GM18870 (cell line): ENCODE results near the gene TNRC6A.

ENCODE experiments used
- ATAC-seq: cut with Tn5 transposase; IDR thresholded peaks from one replicate; pipeline ENCODE4 v1.9.1; 2021; ENCODE audit warnings: moderate library complexity; ENCODE audit not compliant: unreplicated experiment

TNRC6A gene

DNA sequence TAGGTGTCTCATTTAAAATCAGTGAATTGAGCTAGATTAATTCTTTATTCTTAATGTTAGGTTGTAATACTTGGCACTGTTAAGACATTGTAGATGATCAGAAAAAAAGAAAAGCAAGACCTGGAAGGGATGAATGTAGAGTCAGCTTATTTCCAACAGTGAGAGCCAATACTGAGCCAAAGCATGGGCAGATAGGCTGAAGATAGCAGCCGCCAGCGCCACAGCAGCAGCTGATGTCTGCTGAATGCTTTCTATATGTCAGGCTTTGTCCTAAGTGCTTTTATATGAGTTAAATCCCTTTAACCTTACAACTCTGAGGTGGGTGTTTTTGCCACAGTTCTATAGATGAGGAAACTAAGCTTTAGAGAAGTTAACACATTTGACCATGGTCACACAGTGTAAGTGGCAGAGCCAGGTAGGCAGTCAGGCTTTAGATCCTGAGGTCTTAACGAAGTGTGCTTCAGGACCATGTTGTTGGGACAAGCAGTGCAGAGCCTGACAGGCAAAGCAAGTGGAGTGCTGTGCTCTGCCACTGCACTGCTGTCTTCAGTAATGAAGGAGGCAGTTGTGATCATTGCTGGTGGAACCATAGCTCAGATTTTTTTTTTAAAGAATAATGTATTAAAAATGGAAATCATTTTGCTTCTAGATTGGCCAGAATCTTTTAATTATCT is 25.9 kb downstream of the TNRC6A start:
- ATAC-seq, result no peak

DNA sequence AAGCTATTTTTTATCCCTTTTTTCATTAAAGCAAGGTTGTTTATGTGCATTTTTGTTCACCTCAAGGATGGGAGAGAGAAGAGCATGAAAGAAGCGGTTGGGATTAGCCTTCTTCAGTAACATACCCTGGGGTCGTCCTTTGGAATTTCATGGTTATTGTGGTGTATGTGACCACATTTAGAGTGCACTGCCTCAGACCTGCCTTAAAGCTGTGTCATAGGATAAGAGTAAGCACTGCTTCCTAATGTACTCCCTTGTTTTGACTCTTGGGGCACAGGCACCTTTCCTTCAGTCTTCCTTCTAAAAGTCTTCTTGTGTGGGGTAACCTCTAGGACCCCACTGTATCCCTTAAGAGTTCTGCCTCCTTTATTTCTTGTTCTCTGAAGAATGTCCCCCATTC is 28.9 kb downstream of the TNRC6A start:
- no peak for ATAC-seq

DNA sequence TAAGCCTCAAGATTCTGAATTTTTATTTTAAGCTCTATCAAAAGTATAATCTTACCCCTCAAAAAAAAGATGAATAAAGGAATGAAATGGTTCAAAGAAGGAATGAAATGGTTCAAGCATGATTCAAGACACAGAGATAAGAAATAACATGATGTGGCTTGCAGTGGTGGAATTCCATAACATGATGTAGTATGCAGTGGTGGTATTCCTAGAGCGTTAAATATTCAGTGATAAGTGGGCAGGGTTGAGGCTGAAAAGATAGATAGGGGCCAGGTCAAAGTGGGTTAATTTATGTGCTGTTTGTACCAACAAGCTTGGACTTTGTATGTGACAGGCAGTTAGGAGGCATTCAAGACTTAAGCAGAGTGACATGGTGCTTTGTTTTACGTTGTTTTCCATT is 29.6 kb downstream of the TNRC6A start:
- ATAC-seq, result no peak

DNA sequence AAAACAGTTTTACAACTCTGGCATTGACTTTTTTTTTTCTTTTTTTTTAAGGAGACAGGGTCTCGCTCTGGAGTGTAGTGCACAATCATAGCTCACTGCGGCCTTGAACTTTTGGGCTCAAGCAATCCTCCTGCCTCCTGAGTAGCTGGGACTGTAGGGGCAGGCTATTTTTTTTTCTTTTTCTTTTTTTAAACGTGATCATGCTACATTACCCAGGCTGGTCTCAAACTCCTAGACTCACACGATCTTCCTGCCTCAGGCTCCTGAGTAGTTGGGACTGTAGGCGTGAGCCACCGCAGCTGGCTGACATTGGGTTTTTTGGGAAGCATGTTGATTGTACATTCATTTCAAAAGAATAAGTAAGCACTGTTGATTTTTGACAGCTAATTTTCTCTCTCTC is 32.1 kb downstream of the TNRC6A start:
- no peak for ATAC-seq

GRCh38 chr16:24764916-24765315 is 35.5 kb downstream of the TNRC6A start:
- no peak for ATAC-seq

DNA sequence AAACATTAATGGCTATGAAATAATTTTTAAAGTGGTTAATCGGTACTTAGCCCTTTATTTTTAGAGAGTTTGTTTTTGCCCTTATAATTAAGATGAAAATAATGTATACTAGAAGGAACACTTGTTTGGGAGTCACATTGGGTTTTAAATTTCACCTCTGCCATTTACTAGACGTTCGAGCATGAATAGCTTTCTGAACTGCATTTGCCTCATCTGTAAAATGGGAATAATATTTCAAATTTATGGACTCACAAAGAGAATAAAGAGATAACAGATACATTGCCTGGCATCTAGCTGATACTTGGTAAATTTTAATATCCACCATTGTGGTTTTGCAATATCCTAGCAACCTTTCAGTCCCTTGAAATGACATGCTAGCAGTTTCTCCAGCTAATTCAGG is 36.6 kb downstream of the TNRC6A start:
- ATAC-seq, result no peak

DNA sequence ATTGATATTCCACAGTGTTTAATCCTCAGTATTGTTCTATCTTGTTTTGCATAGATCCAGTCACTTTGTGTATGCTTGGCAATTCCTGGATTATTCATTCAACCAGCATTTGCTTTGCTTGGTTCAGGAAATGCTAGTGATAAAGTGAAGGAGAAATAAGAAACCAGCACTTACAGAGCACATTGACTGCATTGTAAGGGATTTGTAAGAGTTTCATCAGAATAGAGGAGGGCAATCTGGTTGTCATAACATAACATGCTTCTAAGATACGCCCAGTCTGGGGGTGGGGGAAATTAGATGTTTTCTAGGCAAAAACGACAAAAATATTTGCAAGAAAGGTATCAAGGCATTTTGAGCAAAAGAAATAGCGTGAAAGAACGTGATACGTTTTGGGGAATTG is 40.4 kb downstream of the TNRC6A start:
- ATAC-seq, result no peak

DNA sequence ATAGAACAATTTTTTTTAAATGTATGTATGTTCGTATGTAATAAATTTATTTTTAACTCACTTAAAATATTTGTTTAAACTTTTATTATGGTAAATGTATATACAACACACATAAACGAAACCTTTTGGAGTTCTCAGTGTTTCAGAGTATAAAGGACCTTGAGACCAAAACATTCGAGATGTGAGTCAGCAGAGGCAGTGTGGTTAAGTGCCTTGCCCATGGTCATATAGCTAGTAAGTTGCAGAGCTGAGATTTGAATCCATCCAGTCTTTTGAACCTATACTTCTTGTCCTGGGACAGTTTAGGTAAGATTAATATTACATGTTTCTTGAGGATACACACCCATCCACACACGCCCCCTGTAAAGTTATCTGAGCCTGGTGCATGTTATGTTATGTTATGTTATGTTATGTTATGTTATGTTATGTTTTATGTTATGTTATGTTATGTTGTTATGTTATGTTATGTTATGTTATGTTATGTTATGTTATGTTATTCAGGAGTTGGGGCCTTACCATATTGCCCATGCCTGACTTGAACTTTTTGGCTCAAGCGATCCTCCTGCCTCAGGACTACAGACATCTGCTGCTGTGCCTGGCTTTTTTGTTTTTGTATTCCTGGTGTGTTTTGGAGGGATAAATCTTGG is 41.8 kb downstream of the TNRC6A start:
- no peak for ATAC-seq

- ATAC-seq, result no peak
Measured at GRCh38 chr16:24771779-24772157, 42.3 kb downstream of the TNRC6A start.

DNA sequence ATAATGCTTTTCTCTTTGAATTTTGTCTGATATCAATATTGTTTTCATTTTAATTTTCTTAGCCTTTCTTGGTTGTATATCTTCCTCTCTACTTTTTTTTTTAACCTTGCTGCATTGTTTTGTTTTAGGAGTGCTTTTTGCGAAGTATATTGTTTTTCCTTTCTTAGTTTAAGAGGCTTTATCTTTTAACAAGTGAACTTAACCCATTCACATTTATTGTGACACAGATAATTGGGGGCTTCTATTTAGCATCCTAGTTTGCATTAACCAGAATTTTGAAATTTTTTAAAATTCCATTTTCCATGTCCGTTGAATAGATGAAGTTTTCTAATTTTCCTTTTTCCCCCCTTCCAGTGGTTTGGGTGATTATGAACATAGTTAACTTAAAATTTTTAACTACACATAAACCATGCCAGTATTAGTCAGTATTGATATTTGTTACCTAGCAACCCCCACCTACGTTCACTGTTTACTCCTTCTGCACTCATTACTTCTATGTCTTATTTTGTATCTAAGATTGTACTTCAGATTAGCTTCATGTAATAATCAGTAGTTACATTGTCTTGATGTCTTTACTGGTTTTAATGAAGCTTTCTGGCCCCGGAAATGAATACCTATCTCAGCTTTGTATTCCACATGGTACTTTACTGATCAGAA is 44.4 kb downstream of the TNRC6A start:
- no peak for ATAC-seq

DNA sequence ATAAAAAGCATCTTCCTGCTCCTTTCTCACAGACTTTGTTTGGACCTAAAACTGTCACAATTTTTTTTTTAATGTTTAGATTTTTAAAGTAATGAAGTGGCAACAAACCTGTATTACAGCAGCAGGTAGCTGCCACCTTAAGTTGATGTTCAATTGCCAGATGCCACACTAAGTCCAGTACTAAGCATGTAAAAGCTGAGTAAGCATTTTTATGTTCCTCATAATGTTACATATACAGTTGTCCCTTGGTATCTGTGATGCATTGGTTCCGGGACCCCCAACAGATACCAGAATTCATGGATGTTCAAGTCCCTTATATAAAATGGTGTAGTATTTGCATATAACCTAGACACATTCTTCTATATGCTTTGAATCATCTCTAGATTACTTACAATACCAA is 45.1 kb downstream of the TNRC6A start:
- ATAC-seq, result no peak

GRCh38 chr16:24775455-24775854 is 46.0 kb downstream of the TNRC6A start:
- ATAC-seq, result no peak

DNA sequence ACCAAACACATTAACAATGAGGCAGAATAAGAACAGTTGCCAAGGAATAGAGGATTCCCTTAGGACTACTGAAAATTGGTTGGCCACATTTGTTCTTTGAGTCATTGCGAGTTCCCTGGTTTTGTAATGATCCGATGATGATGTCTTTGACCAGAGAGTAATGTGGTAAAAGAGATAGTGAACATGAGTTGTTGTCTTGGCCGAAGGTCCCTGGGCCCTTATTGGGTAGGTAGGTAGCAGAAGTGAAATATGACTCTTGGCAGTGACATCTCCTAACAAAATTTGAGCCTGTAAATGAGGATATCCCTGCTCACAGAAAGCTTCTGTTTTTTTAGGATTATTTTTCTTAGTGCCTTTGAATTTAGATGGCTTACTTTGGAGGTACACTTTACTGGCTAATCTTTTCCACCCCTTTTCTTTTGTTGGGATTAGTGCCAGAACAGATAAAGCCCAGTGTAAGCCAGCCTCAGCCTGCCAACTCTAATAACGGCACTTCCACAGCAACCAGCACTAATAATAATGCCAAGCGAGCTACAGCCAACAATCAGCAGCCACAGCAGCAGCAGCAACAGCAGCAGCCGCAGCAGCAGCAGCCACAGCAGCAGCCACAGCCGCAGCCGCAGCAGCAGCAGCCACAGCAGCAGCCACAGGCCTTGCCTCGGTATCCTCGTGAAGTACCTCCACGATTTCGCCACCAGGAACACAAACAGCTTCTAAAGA is 47.2 kb downstream of the TNRC6A start:
- ATAC-seq, result no peak

DNA sequence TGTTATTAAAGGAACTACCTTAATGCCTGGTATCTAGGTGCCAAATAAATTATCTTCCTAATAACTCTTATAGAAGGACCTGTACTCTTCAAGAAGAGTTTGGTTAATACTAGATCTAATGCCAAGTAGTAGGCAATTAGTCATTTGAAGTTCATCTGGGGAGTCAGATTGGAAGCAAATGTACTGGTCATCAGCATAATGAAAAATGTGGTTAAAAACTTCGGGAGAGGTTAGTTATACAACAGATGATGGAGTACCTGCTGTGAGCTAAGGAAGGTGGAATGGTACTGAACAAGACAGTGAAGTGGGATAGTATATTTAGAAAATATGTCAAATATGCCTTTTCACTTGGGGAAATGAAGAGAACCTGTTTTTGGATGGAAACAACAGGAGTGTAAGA is 49.2 kb downstream of the TNRC6A start:
- no peak for ATAC-seq

DNA sequence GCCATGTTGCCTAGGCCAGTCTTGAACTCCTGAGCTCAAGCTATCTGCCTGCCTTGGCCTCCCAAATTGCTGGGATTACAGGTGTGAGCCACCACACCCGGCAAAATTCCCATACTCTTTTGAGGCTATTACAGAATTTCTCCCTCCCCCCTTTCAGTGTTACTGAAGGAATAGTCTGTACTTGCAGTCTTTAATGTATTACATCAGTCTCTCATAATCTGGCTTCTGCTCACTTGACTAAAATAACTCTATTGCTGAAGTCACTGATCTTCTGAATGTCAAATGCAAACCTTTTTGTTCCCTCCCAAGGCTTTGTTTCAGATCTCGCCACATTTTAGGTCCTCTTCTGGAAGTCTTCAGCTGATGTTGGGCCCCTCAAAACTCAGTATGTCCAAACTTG is 51.8 kb downstream of the TNRC6A start:
- ATAC-seq, result no peak

DNA sequence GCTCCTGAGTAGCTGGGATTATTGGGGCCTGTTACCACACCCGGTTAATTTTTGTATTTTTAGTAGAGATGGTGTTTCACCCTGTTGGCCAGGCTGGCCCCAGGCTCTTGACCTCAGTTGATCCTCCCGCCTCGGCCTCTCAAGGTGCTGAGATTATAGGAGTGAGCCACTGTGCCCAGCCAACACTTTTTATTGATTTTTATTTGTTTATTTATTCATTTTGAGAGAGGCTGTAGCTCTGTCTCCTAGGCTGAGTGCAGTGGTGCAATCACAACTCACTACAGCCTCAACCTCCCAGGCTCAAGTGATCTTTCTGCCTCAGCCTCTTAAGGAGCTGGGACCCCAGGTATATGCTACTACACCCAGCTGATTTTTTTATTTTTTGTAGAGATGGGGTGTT is 54.7 kb downstream of the TNRC6A start:
- no peak for ATAC-seq

GRCh38 chr16:24789881-24790280 is 60.4 kb downstream of the TNRC6A start:
- no peak for ATAC-seq

GRCh38 chr16:24800586-24800985 is 71.1 kb downstream of the TNRC6A start:
- ATAC-seq, result no peak

DNA sequence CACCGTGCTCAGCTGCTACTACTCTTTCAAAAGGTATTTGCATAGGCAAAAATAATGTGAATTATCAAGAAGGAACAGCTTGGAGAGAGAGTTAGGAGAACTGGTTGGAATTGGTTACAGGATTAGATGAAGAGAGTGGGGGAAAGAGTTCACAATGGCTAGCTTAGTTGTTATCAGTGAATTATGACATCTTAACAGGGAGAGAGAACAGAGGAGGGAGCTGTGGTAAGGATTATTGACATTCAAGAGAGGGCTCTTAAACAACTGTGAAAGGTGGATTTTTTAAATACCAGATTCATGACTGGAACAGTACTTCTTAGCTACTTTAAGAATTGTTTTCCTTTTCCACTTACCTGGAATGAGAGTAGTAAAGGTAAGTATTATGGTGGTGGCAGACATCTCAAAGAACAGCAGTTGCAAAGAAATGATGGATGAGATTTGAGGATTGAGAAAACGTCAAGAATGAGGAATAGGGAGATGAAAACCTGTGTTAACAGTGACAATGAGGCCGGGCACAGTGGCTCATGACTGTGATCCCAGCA is 72.4 kb downstream of the TNRC6A start:
- ATAC-seq, result no peak

DNA sequence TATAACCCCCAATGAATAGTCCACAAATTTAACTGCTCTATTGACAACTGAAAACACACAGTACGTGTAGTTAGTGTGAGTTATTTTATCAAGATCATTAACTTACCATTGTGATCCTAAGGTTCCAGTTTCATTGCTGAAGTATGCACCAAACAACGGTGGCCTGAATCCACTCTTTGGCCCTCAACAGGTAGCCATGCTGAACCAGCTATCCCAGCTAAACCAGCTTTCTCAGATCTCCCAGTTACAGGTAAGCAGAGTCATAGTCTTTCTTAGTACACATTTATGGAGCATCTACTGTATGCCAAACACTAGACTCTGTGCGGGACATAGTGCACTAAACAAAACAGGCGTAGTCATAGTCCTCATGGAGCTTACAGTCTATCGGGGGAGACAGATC is 76.0 kb downstream of the TNRC6A start:
- no peak for ATAC-seq

- ATAC-seq, result no peak
Measured at GRCh38 chr16:24807301-24807700, 77.8 kb downstream of the TNRC6A start.
